ENCODE measurements around the gene SIRPB2. TPM values are rescaled to one million over a fixed set of nuclear protein-coding genes. Genes with fewer than 3 reads are reported as not detected.

SIRPB2 gene
- total RNA-seq, 1 experiment from 2014 or later, result not detected

GRCh38 chr20:1462834-1463233 is 28.4 kb downstream of the SIRPB2 start:
- no peaks in the 10 kb centered on the region for H4K20me1 ChIP-seq (ENCODE audit: control insufficient read depth, insufficient read depth, insufficient read length)
- no peak overlapping the region for H4K5ac ChIP-seq (ENCODE audit: insufficient read length, low read depth, low read length)
- no peak overlapping the region for H3K9ac ChIP-seq (ENCODE audit: extremely low read depth, insufficient read length, low read length)
- H3T11ph ChIP-seq (ENCODE audit: low read length), result no peak overlapping the region
- H3K9me3 Mint-ChIP-seq, result no peaks in the 10 kb centered on the region; a peak in 1 of 5 replicates
- no peak overlapping the region for H3K27ac ChIP-seq (ENCODE audit: insufficient read length, low read depth, low read length)
- H3K4me3 Mint-ChIP-seq, result no peak overlapping the region
- H3K14ac ChIP-seq (ENCODE audit: insufficient read depth, low read length), result no peak overlapping the region
- H2AK5ac ChIP-seq (ENCODE audit: insufficient read length, low read length), result no peak overlapping the region
- H3K18ac ChIP-seq (ENCODE audit: insufficient read length, low read depth, low read length), result no peak overlapping the region
- peaks cover 2% of the 10 kb centered on the region for H3K27me3 Mint-ChIP-seq (ENCODE audit: low read depth)
- TF ChIP-seq, protein P1, sequence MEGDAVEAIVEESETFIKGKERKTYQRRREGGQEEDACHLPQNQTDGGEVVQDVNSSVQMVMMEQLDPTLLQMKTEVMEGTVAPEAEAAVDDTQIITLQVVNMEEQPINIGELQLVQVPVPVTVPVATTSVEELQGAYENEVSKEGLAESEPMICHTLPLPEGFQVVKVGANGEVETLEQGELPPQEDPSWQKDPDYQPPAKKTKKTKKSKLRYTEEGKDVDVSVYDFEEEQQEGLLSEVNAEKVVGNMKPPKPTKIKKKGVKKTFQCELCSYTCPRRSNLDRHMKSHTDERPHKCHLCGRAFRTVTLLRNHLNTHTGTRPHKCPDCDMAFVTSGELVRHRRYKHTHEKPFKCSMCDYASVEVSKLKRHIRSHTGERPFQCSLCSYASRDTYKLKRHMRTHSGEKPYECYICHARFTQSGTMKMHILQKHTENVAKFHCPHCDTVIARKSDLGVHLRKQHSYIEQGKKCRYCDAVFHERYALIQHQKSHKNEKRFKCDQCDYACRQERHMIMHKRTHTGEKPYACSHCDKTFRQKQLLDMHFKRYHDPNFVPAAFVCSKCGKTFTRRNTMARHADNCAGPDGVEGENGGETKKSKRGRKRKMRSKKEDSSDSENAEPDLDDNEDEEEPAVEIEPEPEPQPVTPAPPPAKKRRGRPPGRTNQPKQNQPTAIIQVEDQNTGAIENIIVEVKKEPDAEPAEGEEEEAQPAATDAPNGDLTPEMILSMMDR (conservative IDR thresholded peaks at IDR 0.05), result no peak
- no CpG with 5 or more reads among the region's 3 CpGs for WGBS (ENCODE audit: extremely low coverage, insufficient read length, low lambda C conversion rate)
- no peak overlapping the region for H3K27ac Mint-ChIP-seq
- H3K4me1 ChIP-seq (ENCODE audit: insufficient read depth, low read length), result no peaks in the 10 kb centered on the region; the same call in 1 of the 2 replicates
- H2BK15ac ChIP-seq (ENCODE audit: low read depth, low read length), result no peak overlapping the region
- H3K23me2 ChIP-seq (ENCODE audit: insufficient read length, low read depth, low read length, poor library complexity, severe bottlenecking), result peaks cover 7% of the 10 kb centered on the region
- H4K8ac ChIP-seq (replicated peaks; ENCODE audit: insufficient read length, low read depth, low read length), result no peak overlapping the region
- H3K9me3 ChIP-seq (ENCODE audit: control insufficient read depth, low read depth, low read length), result no peaks in the 10 kb centered on the region
- H4K91ac ChIP-seq (ENCODE audit: insufficient read length, low read depth, low read length), result no peak overlapping the region
- no peak overlapping the region for H3K23ac ChIP-seq (ENCODE audit: insufficient read length, low read depth, low read length)
- H3K56ac ChIP-seq (ENCODE audit: insufficient read length, low read depth, low read length), result no peak overlapping the region
- H2BK120ac ChIP-seq (ENCODE audit: low read depth, low read length, poor library complexity, severe bottlenecking), result no peak overlapping the region
- H3K4ac ChIP-seq (ENCODE audit: low read depth, low read length), result no peak overlapping the region
- H2BK20ac ChIP-seq (ENCODE audit: low read depth, low read length, poor library complexity, severe bottlenecking), result no peak overlapping the region
- H3K79me2 ChIP-seq (ENCODE audit: insufficient read depth, low read length), result peaks cover 12% of the 10 kb centered on the region; the same call in 1 of the 2 replicates
- no peak overlapping the region for H2BK5ac ChIP-seq (ENCODE audit: insufficient read length, low read length)
- H2BK12ac ChIP-seq (ENCODE audit: insufficient read length, low read depth, low read length), result no peak overlapping the region
- H3K36me3 Mint-ChIP-seq (ENCODE audit: insufficient read depth in 1 of 3, low read depth in 3 of 3), result peaks cover 13 to 38% (median 34%) of the 10 kb centered on the region in 3 experiments; a peak in 6 of 7 replicates
- peaks cover 17 to 21% of the 10 kb centered on the region in 2 experiments for H3K4me1 Mint-ChIP-seq
- no peaks in the 10 kb centered on the region for H3K27me3 ChIP-seq (ENCODE audit: insufficient read depth, low read length)
- peaks cover 21% of the 10 kb centered on the region for H3K79me1 ChIP-seq (ENCODE audit: insufficient read depth, low read depth, low read length, poor library complexity, severe bottlenecking)
- H2AFZ ChIP-seq (ENCODE audit: low read length), result no peak overlapping the region
- no peak for DNase-seq
- H3K4me2 ChIP-seq (ENCODE audit: insufficient read depth, insufficient read length, low read length), result no peak overlapping the region
